Ishikawa (cell line): ENCODE results near the gene TINAG.

Experiments used
- EGR1 ChIP-seq: IDR thresholded peaks from 2 replicates; pipeline ENCODE4 v1.6.1; 2012
- RAD21 ChIP-seq: IDR thresholded peaks from 2 replicates; pipeline ENCODE4 v1.6.1; 2012; ENCODE audit warnings: low read depth
- TCF12 ChIP-seq: IDR thresholded peaks from 2 replicates; pipeline ENCODE4 v1.6.1; 2012; ENCODE audit warnings: low read depth
- ZBTB7A ChIP-seq: IDR thresholded peaks from 2 replicates; pipeline ENCODE4 v1.6.1; 2012; ENCODE audit warnings: low read depth
- TF ChIP-seq, protein P1 (sequence below): IDR thresholded peaks from 2 replicates; pipeline ENCODE4 v1.6.1; 2012
- TF ChIP-seq, protein P2 (sequence below): IDR thresholded peaks from 2 replicates; pipeline ENCODE4 v1.6.1; 2012; ENCODE audit warnings: low read depth, mild to moderate bottlenecking

DNA sequence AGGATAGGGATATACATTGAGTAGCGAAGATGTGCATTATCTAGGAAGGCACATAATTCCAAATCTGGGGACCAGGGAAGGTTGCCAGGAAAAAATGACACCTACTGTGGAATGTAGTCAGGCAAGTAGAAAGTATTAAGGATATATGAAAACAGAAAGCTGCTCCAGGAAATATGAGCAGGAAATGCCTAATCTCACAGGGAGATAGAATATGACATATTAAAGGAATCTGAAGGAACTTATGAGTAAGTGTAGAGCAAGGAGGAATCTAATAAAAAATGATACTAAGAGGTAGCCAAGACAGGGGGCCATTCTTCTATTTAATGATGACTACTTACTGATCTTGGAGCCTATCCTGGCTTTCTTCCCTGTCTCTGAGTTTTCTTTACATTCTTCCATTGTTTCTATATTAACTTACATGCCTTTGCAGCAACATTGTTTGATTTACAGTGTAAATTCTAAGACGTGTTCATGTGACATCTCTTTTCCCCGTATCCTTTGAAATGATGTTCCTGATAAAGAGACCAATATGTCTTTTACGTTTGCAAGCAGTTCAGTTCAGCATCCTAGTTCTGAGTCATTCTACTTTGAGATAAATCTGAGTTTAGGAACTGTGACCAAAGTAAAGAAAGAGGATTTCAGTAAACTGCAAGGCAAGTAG lies 58.6 kb downstream of the TINAG start:
- TF ChIP-seq, protein P1, sequence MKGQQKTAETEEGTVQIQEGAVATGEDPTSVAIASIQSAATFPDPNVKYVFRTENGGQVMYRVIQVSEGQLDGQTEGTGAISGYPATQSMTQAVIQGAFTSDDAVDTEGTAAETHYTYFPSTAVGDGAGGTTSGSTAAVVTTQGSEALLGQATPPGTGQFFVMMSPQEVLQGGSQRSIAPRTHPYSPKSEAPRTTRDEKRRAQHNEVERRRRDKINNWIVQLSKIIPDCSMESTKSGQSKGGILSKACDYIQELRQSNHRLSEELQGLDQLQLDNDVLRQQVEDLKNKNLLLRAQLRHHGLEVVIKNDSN = no peak
- no peak for TF ChIP-seq TCF12
- TF ChIP-seq, protein P2, sequence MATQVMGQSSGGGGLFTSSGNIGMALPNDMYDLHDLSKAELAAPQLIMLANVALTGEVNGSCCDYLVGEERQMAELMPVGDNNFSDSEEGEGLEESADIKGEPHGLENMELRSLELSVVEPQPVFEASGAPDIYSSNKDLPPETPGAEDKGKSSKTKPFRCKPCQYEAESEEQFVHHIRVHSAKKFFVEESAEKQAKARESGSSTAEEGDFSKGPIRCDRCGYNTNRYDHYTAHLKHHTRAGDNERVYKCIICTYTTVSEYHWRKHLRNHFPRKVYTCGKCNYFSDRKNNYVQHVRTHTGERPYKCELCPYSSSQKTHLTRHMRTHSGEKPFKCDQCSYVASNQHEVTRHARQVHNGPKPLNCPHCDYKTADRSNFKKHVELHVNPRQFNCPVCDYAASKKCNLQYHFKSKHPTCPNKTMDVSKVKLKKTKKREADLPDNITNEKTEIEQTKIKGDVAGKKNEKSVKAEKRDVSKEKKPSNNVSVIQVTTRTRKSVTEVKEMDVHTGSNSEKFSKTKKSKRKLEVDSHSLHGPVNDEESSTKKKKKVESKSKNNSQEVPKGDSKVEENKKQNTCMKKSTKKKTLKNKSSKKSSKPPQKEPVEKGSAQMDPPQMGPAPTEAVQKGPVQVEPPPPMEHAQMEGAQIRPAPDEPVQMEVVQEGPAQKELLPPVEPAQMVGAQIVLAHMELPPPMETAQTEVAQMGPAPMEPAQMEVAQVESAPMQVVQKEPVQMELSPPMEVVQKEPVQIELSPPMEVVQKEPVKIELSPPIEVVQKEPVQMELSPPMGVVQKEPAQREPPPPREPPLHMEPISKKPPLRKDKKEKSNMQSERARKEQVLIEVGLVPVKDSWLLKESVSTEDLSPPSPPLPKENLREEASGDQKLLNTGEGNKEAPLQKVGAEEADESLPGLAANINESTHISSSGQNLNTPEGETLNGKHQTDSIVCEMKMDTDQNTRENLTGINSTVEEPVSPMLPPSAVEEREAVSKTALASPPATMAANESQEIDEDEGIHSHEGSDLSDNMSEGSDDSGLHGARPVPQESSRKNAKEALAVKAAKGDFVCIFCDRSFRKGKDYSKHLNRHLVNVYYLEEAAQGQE = no peak
- TF ChIP-seq RAD21 = no peak
- TF ChIP-seq EGR1 = no peak
- no peak for TF ChIP-seq ZBTB7A
